Transverse colon (tissue), 4 donors: Measurements from ENCODE around the gene STK24. TPM values are rescaled to one million over a fixed set of nuclear protein-coding genes. Genes with fewer than 3 reads are reported as not detected.

ENCODE experiments used
- DNase-seq: peaks from one replicate; pipeline ENCODE4 v3.0.0-alpha.2; 2019
- H3K27ac ChIP-seq, 4 donors: fragments of 200-600 bp; sonication (generic); 2 replicates each; pipeline ENCODE4 v1.5.1; 2016 to 2018; ENCODE audit warnings: inconsistent platforms in 4 of 4
- H3K27me3 ChIP-seq: fragments of 200-600 bp; sonication (generic); 2 replicates; pipeline ENCODE4 v1.5.1; 2017; ENCODE audit warnings: inconsistent platforms
- H3K36me3 ChIP-seq, 4 donors: fragments of 200-600 bp; sonication (generic); 2 replicates each; pipeline ENCODE4 v1.5.1; 2017 to 2019; ENCODE audit warnings: inconsistent platforms in 4 of 4
- H3K4me1 ChIP-seq, 4 donors: fragments of 200-600 bp; sonication (generic); 2 replicates each; pipeline ENCODE4 v1.5.1; 2017 to 2020; ENCODE audit warnings: inconsistent platforms in 4 of 4
- H3K4me3 ChIP-seq, 4 donors: fragments of 200-600 bp; sonication (generic); 1 replicate in 1 of 4; 2 replicates in 3 of 4; pipeline versions ENCODE4 v1.5.1 to v1.6.1; 2017 to 2019; ENCODE audit warnings: inconsistent platforms in 4 of 4
- H3K9me3 ChIP-seq, 2 donors: fragments of 200-600 bp; sonication (generic); 2 replicates each; pipeline ENCODE4 v1.5.1; 2017 to 2019; ENCODE audit warnings: inconsistent platforms in 2 of 2
- EP300 ChIP-seq: sonication (generic); formaldehyde crosslinking; IDR thresholded peaks from one replicate; pipeline ENCODE4 v1.6.1; 2017; ENCODE audit warnings: antibody characterized with exemption, low read depth
- POLR2A ChIP-seq: fragments of 450-650 bp; IDR thresholded peaks from one replicate; pipeline ENCODE4 v1.6.1; 2016; ENCODE audit warnings: antibody characterized with exemption, mild to moderate bottlenecking, moderate library complexity
- POLR2AphosphoS5 ChIP-seq, 3 donors: sonication (generic); formaldehyde crosslinking; IDR thresholded peaks; one replicate each; pipeline ENCODE4 v1.6.1; 2016; ENCODE audit warnings: antibody characterized with exemption in 3 of 3
- WGBS, 2 donors: methylation state at CpG; one replicate each; pipeline ENCODE4 v1.1.5; 2018; ENCODE audit warnings: low coverage in 1 of 2; 5-methylcytosine and 5-hydroxymethylcytosine counted together
- in situ Hi-C, 4 donors: fragments of 200-750 bp; cut with MboI; loops; one replicate each; pipeline versions ENCODE4 v1.15.0 to v1.15.1; 2017; ENCODE audit warnings: low sequenced_read_pairs in 3 of 4, low pct_ligation_motif_present in 1 of 4, low pct_unique_long_range_greater_than_20kb in 1 of 4
- intact Hi-C: fragments of 100-400 bp; cut with DNase I; formaldehyde crosslinking; loops from one replicate; pipeline ENCODE4 v1.15.1; 2023; ENCODE audit warnings: low total_unique reads
- total RNA-seq, 4 donors: library from RNA; depleted of rRNA; stranded (reverse); fragments of >200 nt; gene quantifications; one replicate each; pipeline ENCODE4 v1.1.0, GENCODE V29; 2016
- TF ChIP-seq, protein P1 (sequence below), 5 experiments: fragments of 200-600 bp in 3 of 5; fragments of 450-650 bp in 2 of 5; sonication (generic) in 3 of 5; IDR thresholded peaks; 1 replicate in 2 of 5; 2 replicates in 3 of 5; pipeline ENCODE4 v1.5.1; 2016 to 2017; ENCODE audit warnings: antibody characterized with exemption in 5 of 5, inconsistent platforms in 3 of 5, mild to moderate bottlenecking in 2 of 5, moderate library complexity in 1 of 5

STK24 gene
- total RNA-seq, 4 donors from 2014 or later, result 87.2 to 152 (median 131) TPM

DNA sequence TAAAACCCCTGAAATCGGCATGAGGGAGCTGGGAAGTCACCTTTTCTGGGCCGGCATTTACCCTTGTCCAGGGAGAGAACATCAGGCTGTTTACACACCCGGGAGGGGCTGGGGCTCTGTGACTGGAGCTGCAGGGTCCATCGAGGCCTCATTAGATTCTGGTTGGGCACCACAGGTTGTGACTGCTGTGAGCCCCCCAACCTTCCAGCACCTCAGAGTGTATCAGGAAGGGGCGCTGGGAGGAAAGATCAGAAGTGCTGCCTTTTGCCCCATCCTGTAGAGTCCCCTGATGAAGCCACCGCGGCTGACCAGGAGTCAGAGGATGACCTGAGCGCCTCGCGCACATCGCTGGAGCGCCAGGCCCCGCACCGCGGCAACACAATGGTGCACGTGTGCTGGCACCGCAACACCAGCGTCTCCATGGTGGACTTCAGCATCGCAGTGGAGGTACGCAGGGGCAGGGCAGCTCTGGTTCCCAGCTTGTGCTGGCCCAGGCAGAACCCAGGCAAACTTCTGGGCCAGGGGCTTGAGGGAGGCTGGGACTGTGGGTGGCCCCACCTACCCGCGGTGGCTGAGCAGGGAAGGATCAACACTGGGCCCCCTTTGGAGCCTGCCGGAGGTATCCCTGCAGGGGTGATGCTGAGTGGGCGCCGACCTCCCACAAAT lies 136.4 kb downstream of the STK24 start:
- Histone ChIP-seq H3K4me1 (peaks cover 0 to 5% (median under 1%) of the 10 kb centered on the region in 4 donors), H3K4me3 (no peak overlapping the region), H3K27me3 (no peaks in the 10 kb centered on the region), H3K36me3 (no peaks in the 10 kb centered on the region), H3K27ac (no peak overlapping the region), H3K9me3 (no peaks in the 10 kb centered on the region)
- DNase-seq, result no peak
- in situ Hi-C loops, result loop anchor here (10.0 to 25.0 kb wide), 3 partner anchors 214 to 578 kb away; no protein-coding TSS in a partner anchor
- intact Hi-C loops, result no loop called here
- TF ChIP-seq, protein P1, sequence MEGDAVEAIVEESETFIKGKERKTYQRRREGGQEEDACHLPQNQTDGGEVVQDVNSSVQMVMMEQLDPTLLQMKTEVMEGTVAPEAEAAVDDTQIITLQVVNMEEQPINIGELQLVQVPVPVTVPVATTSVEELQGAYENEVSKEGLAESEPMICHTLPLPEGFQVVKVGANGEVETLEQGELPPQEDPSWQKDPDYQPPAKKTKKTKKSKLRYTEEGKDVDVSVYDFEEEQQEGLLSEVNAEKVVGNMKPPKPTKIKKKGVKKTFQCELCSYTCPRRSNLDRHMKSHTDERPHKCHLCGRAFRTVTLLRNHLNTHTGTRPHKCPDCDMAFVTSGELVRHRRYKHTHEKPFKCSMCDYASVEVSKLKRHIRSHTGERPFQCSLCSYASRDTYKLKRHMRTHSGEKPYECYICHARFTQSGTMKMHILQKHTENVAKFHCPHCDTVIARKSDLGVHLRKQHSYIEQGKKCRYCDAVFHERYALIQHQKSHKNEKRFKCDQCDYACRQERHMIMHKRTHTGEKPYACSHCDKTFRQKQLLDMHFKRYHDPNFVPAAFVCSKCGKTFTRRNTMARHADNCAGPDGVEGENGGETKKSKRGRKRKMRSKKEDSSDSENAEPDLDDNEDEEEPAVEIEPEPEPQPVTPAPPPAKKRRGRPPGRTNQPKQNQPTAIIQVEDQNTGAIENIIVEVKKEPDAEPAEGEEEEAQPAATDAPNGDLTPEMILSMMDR (IDR thresholded peaks at IDR 0.05), result no peak
- TF ChIP-seq POLR2AphosphoS5 (IDR thresholded peaks at IDR 0.05) (no peak), POLR2A (no peak), EP300 (no peak)
- WGBS, 2 donors, result 94% methylated on average over 25 of the region's 25 CpGs; no CpG with 5 or more reads in 1 of the 2 donors

DNA sequence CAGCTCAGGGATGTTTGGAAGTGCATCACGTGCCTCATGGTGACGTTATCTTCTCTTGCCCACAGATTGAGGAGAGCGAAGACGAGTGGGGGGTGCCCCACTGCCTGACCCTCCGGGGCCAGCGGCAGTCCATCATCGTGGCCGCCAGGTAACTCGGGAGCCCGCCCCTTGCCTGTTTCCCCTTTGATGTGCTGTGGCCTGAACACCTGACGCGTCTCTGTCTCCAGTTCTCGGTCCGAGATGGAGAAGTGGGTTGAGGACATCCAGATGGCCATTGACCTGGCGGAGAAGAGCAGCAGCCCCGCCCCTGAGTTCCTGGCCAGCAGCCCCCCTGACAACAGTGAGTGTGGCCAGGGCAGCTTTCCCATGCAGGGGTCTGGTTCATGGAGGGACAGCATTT lies 137.0 kb downstream of the STK24 start:
- WGBS, 2 donors, result 92 to 100% methylated on average over 3 to 15 of the region's 16 CpGs
- in situ Hi-C loops (loop anchor here (10.0 to 25.0 kb wide), 3 partner anchors 215 to 578 kb away; no protein-coding TSS in a partner anchor), intact Hi-C loops (no loop called here)
- no peak for TF ChIP-seq EP300
- no peak for TF ChIP-seq POLR2A
- no peak for TF ChIP-seq POLR2AphosphoS5 (IDR thresholded peaks at IDR 0.05)
- TF ChIP-seq, protein P1 (IDR thresholded peaks at IDR 0.05), result no peak
- Histone ChIP-seq H3K27ac (no peak overlapping the region), H3K4me3 (no peak overlapping the region), H3K27me3 (no peaks in the 10 kb centered on the region), H3K9me3 (no peaks in the 10 kb centered on the region), H3K36me3 (no peaks in the 10 kb centered on the region), H3K4me1 (no peaks in the 10 kb centered on the region)
- DNase-seq, result no peak

DNA sequence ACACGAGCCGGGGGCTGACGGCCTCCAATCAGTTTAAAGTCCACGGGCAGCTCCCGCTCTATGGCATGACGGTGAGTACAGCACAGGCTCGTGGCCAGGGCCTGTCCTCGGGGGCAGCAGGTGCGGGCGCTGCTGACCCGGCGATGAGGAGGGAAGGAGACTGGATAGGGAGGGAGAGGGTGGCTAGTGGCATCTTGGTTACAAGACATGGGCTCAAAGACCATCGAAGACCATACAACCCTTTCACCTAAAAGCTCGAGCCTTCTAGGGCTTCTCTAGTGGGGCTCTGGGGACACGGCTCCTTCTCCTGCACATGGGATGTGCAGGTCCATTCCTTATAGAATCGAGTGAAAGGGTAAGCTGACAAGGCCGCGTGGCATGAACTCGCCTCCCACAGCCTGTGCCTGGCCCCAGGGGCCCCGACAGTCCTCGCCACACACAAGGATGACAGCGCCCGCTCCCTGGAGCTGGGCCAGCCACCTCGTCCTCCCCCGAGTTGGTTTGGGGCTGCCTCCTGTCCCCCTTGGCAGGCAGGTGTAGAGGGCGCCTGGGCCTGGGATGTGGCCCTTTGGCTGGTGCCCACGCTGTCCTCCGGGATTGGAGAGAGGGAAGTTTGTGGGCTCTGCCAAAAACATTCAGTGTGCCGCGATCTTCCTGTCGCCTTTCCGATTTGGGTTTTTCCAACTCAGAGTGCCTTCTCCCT lies 137.6 kb downstream of the STK24 start:
- Histone ChIP-seq H3K9me3 (no peaks in the 10 kb centered on the region), H3K27me3 (no peaks in the 10 kb centered on the region), H3K27ac (no peak overlapping the region), H3K4me1 (no peaks in the 10 kb centered on the region), H3K36me3 (no peaks in the 10 kb centered on the region), H3K4me3 (no peak overlapping the region)
- in situ Hi-C loops, result loop anchor here in 2 of 4 donors (25.0 kb wide), 2 partner anchors 398 to 577 kb away; no protein-coding TSS in a partner anchor
- WGBS, 2 donors, result 92% methylated on average over 12 to 30 of the region's 32 CpGs
- no peak for DNase-seq
- intact Hi-C loops, result no loop called here
- TF ChIP-seq, protein P1 (IDR thresholded peaks at IDR 0.05), result no peak
- TF ChIP-seq POLR2AphosphoS5 (IDR thresholded peaks at IDR 0.05), result no peak
- no peak for TF ChIP-seq EP300
- no peak for TF ChIP-seq POLR2A

DNA sequence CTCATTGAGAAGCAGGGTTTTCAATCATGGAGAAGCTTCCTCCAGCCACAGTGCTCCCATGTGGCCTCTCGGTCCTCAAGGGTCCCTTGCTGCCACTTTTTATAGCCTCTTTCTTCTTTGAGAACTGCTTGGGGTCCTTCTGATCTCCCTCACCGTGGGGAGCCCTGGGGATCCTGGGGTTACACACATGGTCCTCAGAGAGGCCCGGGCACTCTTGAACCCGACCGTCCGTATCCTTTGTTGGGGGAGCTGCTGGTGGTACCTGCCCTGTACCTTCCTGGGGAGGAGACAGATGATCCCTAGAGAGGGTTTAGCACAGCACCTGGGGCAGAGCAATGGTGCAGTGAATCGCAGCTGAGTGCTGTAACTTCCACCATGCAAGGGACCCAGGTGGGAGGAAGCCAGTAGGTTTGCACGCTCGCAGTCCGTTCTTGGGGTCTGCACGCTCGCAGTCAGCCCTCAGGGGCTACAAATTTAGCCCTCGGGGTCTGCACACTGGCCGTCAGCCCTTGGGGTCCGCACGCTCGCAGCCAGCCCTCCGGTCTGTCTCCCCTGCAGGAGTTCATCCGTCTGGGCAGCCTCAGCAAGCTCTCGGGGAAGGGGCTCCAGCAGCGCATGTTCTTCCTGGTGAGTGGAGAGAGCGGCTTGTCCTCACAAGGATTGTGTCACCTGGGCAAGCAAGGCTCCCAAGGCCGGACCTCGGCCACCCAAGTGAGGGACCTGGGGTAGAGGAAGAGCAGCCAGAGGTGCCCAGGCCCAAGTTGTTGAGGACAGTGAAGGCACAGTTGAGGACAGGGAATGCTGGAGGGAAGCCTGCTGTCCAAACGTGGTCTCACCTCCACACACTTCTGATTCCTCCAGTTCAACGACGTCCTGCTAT lies 138.4 kb downstream of the STK24 start:
- 89 to 100% methylated on average over 2 to 27 of the region's 27 CpGs for WGBS, 2 donors
- TF ChIP-seq POLR2AphosphoS5 (IDR thresholded peaks at IDR 0.05) (no peak), EP300 (no peak), POLR2A (no peak)
- TF ChIP-seq, protein P1 (IDR thresholded peaks at IDR 0.05), result no peak
- DNase-seq, result no peak
- Histone ChIP-seq H3K27ac (no peak overlapping the region), H3K27me3 (no peaks in the 10 kb centered on the region), H3K36me3 (no peaks in the 10 kb centered on the region), H3K4me1 (no peaks in the 10 kb centered on the region), H3K9me3 (no peaks in the 10 kb centered on the region), H3K4me3 (no peak overlapping the region)
- in situ Hi-C loops, result loop anchor here in 2 of 4 donors (25.0 kb wide), 2 partner anchors 399 to 576 kb away; no protein-coding TSS in a partner anchor
- intact Hi-C loops, result no loop called here
